Measurements from ENCODE around the gene TESMIN.

Gene TESMIN

GRCh38 chr11:68761801-68762200 lies 10.5 kb upstream of the TESMIN start:
- no peak for DNase-seq

GRCh38 chr11:68759991-68760390 lies 8.7 kb upstream of the TESMIN start:
- no peak for DNase-seq

- DNase-seq = no peak
Measured at GRCh38 chr11:68757711-68758110, 6.4 kb upstream of the TESMIN start.

- no peak for DNase-seq
Measured at GRCh38 chr11:68756171-68756766, 4.9 kb upstream of the TESMIN start.

GRCh38 chr11:68753300-68753699 lies 2.0 kb upstream of the TESMIN start:
- no peak for DNase-seq

- no peak for DNase-seq
Measured at GRCh38 chr11:68751004-68751325, 355 bp downstream of the TESMIN start.

- no peak for DNase-seq
Measured at GRCh38 chr11:68750195-68751003, 921 bp downstream of the TESMIN start.

GRCh38 chr11:68749229-68750123 lies 1.8 kb downstream of the TESMIN start:
- DNase-seq = no peak

GRCh38 chr11:68748061-68748460 lies 3.3 kb downstream of the TESMIN start:
- DNase-seq = no peak

- no peak for DNase-seq
Measured at GRCh38 chr11:68743539-68743938, 7.8 kb downstream of the TESMIN start.

GRCh38 chr11:68741463-68741862 lies 9.9 kb downstream of the TESMIN start:
- DNase-seq = no peak

GRCh38 chr11:68735646-68736045 lies 15.7 kb downstream of the TESMIN start:
- DNase-seq = no peak

GRCh38 chr11:68735125-68735524 lies 16.2 kb downstream of the TESMIN start:
- DNase-seq = no peak

GRCh38 chr11:68734111-68734510 lies 17.2 kb downstream of the TESMIN start:
- DNase-seq = no peak

- no peak for DNase-seq
Measured at GRCh38 chr11:68727783-68728182, 23.5 kb downstream of the TESMIN start.

GRCh38 chr11:68724293-68724692 lies 27.0 kb downstream of the TESMIN start:
- DNase-seq = no peak

- no peak for DNase-seq
Measured at GRCh38 chr11:68722143-68722542, 29.2 kb downstream of the TESMIN start.

- no peak for DNase-seq
Measured at GRCh38 chr11:68721075-68721474, 30.2 kb downstream of the TESMIN start.

GRCh38 chr11:68715456-68716122 lies 35.7 kb downstream of the TESMIN start:
- DNase-seq = no peak

- DNase-seq = no peak
Measured at GRCh38 chr11:68714060-68714856, 37.1 kb downstream of the TESMIN start.

- DNase-seq = no peak
Measured at GRCh38 chr11:68711114-68711513, 40.2 kb downstream of the TESMIN start.

GRCh38 chr11:68710409-68710808 lies 40.9 kb downstream of the TESMIN start:
- no peak for DNase-seq
